Hepatic stellate cell (primary cell): ENCODE data around the gene MORC4.
A peak's percentile ranks its signal among the peaks of the same experiment; 100 is the strongest.

Experiments used
- DNase-seq: peaks from one replicate; pipeline ENCODE4 v3.0.0; 2011; ENCODE audit warnings: low spot score

MORC4 gene

GRCh38 chrX:106905064-106905708 lies 94.8 kb downstream of the MORC4 start:
- DNase-seq: no peak

DNA sequence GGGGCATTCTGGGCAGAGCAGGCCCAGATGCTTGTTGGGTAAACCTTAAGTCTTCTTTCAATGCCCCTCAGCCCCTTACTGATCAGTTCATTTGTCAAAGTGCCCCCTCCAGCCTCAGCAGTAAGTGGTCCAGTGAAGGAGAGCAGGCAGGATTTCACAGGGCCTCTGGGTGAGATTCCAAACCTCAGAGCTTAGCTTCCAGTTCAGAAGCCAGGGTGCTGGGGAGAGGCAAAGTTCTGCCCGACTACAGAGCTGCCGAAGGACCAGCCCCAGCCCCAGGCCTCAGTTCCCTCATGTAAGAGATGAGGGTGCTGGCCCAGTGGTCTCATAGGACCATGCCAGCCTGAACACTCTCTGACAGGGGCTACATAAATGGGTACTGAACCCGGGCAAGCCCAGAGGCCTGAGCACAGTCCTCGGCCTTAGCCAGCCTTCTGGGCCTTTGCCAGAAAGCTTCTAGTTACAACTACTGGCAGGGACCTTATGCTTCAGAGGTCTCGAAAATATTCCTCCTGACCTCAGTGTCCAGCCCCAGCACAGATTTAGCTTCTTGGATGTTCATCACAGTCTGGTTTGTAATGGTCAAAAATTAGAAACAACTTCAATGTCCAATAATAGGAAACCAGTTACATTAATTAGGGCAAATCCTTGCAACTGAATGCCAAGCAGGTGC lies 96.0 kb downstream of the MORC4 start:
- DNase-seq: no peak

DNA sequence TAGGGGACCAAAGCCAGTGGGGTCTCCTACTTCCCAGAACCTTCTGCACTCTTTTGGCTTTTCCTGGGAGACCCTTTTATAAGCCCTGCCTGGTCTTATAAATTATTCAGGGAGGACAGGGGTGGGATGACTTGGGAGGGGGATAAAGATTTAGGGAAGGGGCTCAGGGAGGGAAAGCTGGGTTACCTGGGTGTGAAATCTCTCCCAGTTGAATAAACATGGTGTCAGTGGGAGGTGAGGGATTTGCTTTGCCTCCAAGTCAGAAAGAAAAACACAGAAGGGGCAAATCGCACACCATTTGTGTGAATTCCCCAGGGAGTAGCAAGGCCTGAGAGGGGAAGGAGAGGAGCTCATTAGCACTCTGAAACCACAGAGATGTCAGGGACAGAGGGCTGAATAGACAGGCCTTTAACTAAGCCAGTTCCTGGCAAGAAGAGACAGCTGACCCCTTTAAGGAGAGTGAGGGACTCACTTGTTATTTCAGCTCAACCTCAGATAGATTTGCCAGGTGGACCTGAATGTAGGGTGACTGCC lies 96.7 kb downstream of the MORC4 start, which contains the start of gene RIPPLY1:
Gene RIPPLY1, minus strand, starts transcription at position 51 of the 534 bp plus-strand sequence. CDS start 54 bp downstream, outside the sequence.
- no peak for DNase-seq

DNA sequence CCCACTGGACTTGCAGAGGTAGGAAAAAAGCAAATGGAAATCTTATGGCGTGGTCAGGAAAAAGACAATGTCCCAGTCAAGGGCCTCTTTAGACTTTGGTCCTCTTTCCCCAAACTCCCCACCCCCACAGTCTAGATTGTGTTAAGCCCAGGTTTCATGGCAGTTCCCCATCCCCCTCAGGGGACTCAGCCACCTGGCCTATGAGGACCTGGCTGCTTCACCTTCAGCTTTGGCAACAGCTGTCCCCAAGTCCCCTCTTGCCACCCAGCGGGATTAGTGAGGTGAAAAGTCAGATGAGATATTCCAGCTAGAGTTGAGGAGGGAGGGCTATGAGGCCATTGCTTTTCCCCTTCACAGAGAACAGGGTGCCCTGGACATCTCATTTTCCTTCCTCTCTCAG lies 97.3 kb downstream of the MORC4 start:
- DNase-seq: no peak

GRCh38 chrX:106901781-106902219 lies 98.2 kb downstream of the MORC4 start:
- DNase-seq: no peak

DNA sequence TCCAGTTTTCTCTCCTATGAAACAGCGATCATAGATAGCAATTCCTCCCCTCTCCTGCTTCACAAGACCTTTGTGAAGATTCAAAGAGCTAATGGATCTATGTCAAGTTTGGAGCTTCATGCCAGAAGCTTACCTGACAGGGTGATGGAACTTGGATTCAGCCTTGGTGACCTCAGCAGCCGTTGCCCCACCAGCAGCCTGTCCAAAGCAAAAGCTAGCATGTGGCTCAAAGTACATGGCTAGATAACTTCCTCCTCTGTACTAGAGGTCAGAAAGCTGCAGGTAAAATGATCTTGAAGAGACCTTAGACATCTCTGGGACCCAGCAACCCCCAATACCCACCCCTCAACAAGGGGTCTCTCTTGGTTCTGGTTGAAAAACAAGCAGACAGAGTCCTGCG lies 98.7 kb downstream of the MORC4 start:
- no peak for DNase-seq

DNA sequence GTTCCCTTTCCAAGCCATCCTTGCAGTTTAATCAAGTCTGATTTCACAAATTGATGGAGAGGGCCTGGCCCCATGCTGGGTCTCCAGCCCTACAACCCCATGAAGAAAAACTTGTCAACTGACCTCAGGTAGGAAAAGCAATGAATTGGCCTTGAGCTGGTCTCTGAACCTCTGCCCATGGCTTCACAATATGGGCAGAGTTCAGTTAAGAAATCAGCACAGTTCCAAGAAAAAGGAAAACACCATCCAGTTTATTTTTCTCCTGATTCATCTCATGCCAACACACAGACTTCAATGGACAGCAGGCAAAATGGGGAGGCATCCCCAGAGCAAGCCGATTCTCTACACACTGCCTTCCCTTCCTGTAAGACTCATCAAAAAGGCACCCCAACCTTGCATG lies 100.2 kb downstream of the MORC4 start:
- DNase-seq: no peak

DNA sequence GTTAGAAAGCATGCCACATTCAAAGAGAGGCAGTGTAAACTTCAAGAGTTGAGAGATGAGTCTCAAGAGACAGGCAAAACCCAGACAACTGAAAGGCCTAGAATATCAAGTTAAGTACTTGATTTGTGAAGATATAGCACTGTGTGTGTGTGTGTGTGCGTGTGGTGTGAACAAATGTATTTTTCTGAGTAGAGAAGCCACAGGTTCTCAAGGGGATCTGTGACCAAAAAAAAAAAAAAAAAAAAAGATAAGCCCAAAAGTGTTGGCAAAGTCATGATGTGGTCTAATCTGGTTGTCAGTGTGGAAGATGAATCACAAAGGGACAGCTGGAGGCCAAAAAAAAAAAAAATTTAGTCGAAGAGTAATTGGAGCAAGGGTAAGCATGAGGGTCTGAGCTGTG lies 100.7 kb downstream of the MORC4 start:
- DNase-seq: no peak

- DNase-seq: peak; percentile 20
Measured at GRCh38 chrX:106898462-106898861, 101.5 kb downstream of the MORC4 start.

- no peak for DNase-seq
Measured at GRCh38 chrX:106897259-106897658, 102.8 kb downstream of the MORC4 start.

DNA sequence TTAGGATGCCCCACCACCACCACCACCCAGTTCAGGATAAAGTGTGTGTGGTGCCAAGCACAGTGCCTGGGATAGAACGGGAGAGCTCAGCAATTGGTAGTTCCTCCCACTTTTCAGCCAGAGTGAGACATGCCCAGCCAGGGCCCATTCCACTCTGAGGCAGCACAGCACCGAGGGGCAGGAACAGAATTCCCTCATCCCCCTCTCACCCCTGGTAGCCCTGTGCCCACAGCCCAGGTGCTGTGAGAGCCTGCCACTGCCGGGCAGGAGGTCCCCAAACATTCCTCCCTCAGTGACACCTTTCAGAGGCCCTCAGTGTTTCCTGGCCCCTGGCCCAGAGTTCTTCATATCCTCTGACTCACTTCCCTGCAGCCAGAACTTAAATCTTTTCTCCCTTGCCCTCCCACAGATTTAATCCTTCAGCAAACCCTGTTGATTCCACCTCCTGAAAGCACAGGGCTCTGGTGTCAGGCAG lies 105.0 kb downstream of the MORC4 start:
- peak; percentile 15 for DNase-seq

- peak; percentile 49 for DNase-seq
Measured at GRCh38 chrX:106894392-106894909, 105.6 kb downstream of the MORC4 start.

GRCh38 chrX:106891762-106892460 lies 108.1 kb downstream of the MORC4 start:
- DNase-seq: no peak
